ENCODE data around the gene VPS33B. TPM values are rescaled to one million over a fixed set of nuclear protein-coding genes. Genes with fewer than 3 reads are reported as not detected.
"Not testable (repeated sequence)": the region's sequence is repeated elsewhere in the genome, so short reads cannot be mapped to it uniquely, and the experiment has no call there.

The VPS33B gene
- total RNA-seq, 3 donors from 2014 or later (not counting 1 experiment from before 2014, with no cell fraction given) = 19.8 to 28.6 (median 24.9) TPM

GRCh38 chr15:91049378-91050127 is 27.2 kb upstream of the VPS33B start:
- ATAC-seq (peak; percentile 70 to 86 (median 82)), DNase-seq (peak in 1 of 2 donors; percentile 76)
- 58% methylated on average over 12 of the region's 12 CpGs for WGBS (ENCODE audit: insufficient coverage)
- Histone ChIP-seq H3K4me1 (ENCODE audit: control insufficient read depth, insufficient read depth, low read length) (peaks cover 4% of the 10 kb centered on the region), H3K4me3 (ENCODE audit: low read length) (no peak overlapping the region), H3K9me3 (ENCODE audit: control insufficient read depth, insufficient read depth, low read length) (no peaks in the 10 kb centered on the region), H3K36me3 (ENCODE audit: control insufficient read depth, insufficient read depth, low read length) (no peaks in the 10 kb centered on the region), H3K27ac (ENCODE audit: low read length) (no peak overlapping the region), H3K27me3 (ENCODE audit: control insufficient read depth, insufficient read depth, low read length) (peaks cover under 1% of the 10 kb centered on the region)
- Mint-ChIP-seq H3K27me3 (ENCODE audit: low read depth in 2 of 2) (peaks cover 23 to 35% of the 10 kb centered on the region in 2 donors), H3K4me1 (peaks cover 6 to 12% of the 10 kb centered on the region in 2 donors), H3K36me3 (no peaks in the 10 kb centered on the region), H3K9me3 (no peaks in the 10 kb centered on the region), H3K27ac (no peak overlapping the region), H3K4me3 (no peak overlapping the region)
- TF ChIP-seq CTCF (IDR thresholded peaks at IDR 0.05) = peak; percentile 34
- intact Hi-C loops (cut with micrococcal nuclease) = loop anchor here (2.0 kb wide), 1 partner anchor 93 kb away; no protein-coding TSS in a partner anchor

GRCh38 chr15:91047545-91048199 is 25.3 kb upstream of the VPS33B start:
- DNase-seq (peak in 1 of 2 donors; percentile 20), ATAC-seq (no peak)
- Histone ChIP-seq H3K27me3 (ENCODE audit: control insufficient read depth, insufficient read depth, low read length) (no peaks in the 10 kb centered on the region), H3K4me3 (ENCODE audit: low read length) (no peak overlapping the region), H3K9me3 (ENCODE audit: control insufficient read depth, insufficient read depth, low read length) (no peaks in the 10 kb centered on the region), H3K4me1 (ENCODE audit: control insufficient read depth, insufficient read depth, low read length) (peaks cover 4% of the 10 kb centered on the region), H3K36me3 (ENCODE audit: control insufficient read depth, insufficient read depth, low read length) (no peaks in the 10 kb centered on the region), H3K27ac (ENCODE audit: low read length) (no peak overlapping the region)
- no peak for TF ChIP-seq CTCF (IDR thresholded peaks at IDR 0.05)
- Mint-ChIP-seq H3K4me3 (peak overlapping the region; percentile 49), H3K4me1 (peaks cover 6 to 12% of the 10 kb centered on the region in 2 donors), H3K27me3 (ENCODE audit: low read depth in 2 of 2) (peaks cover 10 to 21% of the 10 kb centered on the region in 2 donors), H3K27ac (no peak overlapping the region), H3K9me3 (no peaks in the 10 kb centered on the region), H3K36me3 (no peaks in the 10 kb centered on the region)
- 0% methylated on average over 2 of the region's 4 CpGs for WGBS (ENCODE audit: insufficient coverage)
- intact Hi-C loops (cut with micrococcal nuclease) = loop anchor here (2.0 kb wide), 1 partner anchor 91 kb away; no protein-coding TSS in a partner anchor

GRCh38 chr15:91046056-91046455 is 23.7 kb upstream of the VPS33B start:
- H3K36me3 ChIP-seq (ENCODE audit: control insufficient read depth, insufficient read depth, low read length); H3K4me3 ChIP-seq (ENCODE audit: low read length); H3K4me1 ChIP-seq (ENCODE audit: control insufficient read depth, insufficient read depth, low read length); H3K27ac Mint-ChIP-seq; H3K9me3 Mint-ChIP-seq; H3K9me3 ChIP-seq (ENCODE audit: control insufficient read depth, insufficient read depth, low read length); intact Hi-C loops (cut with micrococcal nuclease); H3K27me3 ChIP-seq (ENCODE audit: control insufficient read depth, insufficient read depth, low read length); ATAC-seq; H3K27ac ChIP-seq (ENCODE audit: low read length); H3K36me3 Mint-ChIP-seq; H3K4me3 Mint-ChIP-seq; DNase-seq: not testable (repeated sequence)
- Mint-ChIP-seq H3K27me3 (ENCODE audit: low read depth in 2 of 2) (peaks cover 0 to 16% of the 10 kb centered on the region in 2 donors), H3K4me1 (peaks cover 6 to 12% of the 10 kb centered on the region in 2 donors)

- Histone ChIP-seq H3K4me1 (ENCODE audit: control insufficient read depth, insufficient read depth, low read length) (peaks cover 4% of the 10 kb centered on the region), H3K27ac (ENCODE audit: low read length) (no peak overlapping the region), H3K36me3 (ENCODE audit: control insufficient read depth, insufficient read depth, low read length) (no peaks in the 10 kb centered on the region), H3K4me3 (ENCODE audit: low read length) (no peak overlapping the region), H3K9me3 (ENCODE audit: control insufficient read depth, insufficient read depth, low read length) (no peaks in the 10 kb centered on the region), H3K27me3 (ENCODE audit: control insufficient read depth, insufficient read depth, low read length) (no peaks in the 10 kb centered on the region)
- Mint-ChIP-seq H3K4me1 (peaks cover 6 to 12% of the 10 kb centered on the region in 2 donors), H3K4me3 (no peak overlapping the region), H3K9me3 (no peaks in the 10 kb centered on the region), H3K27me3 (ENCODE audit: low read depth in 2 of 2) (peaks cover 0 to 15% of the 10 kb centered on the region in 2 donors), H3K36me3 (no peaks in the 10 kb centered on the region), H3K27ac (no peak overlapping the region)
- no peak for TF ChIP-seq CTCF (IDR thresholded peaks at IDR 0.05)
- 77% methylated on average over 3 of the region's 3 CpGs for WGBS (ENCODE audit: insufficient coverage)
- intact Hi-C loops (cut with micrococcal nuclease) = no loop called here
- ATAC-seq = no peak
- no peak for DNase-seq
Observed at GRCh38 chr15:91045065-91045464, 22.7 kb upstream of the VPS33B start.
